ENCODE data around the gene KRTAP10-5.

GRCh38 chr21:44534688-44535087 lies 45.7 kb downstream of the KRTAP10-5 start:
- TF ChIP-seq CTCF (IDR thresholded peaks at IDR 0.05) (no peak), POLR2A (IDR thresholded peaks at IDR 0.05) (no peak)

Data from tibial nerve (tissue), 3 donors.